MM.1S (cell line): ENCODE data around the gene DSCAM.

ENCODE experiments used
- DNase-seq: peaks from one replicate; pipeline ENCODE4 v3.0.0-alpha.2; 2015
- H2AFZ ChIP-seq: fragments of 300-600 bp; sonication (generic); 2 replicates; pipeline ENCODE4 v1.6.0; 2016; ENCODE audit warnings: antibody characterized with exemption, low read length
- H3F3A ChIP-seq: fragments of 300-600 bp; sonication (generic); 2 replicates; pipeline ENCODE4 v1.6.1; 2016; ENCODE audit warnings: mild to moderate bottlenecking, antibody characterized with exemption, low read length, moderate library complexity, mixed read lengths; ENCODE audit not compliant: insufficient read depth
- H3K27ac ChIP-seq: fragments of 300-600 bp; sonication (generic); 2 replicates; pipeline ENCODE4 v1.5.1; 2016; ENCODE audit warnings: mild to moderate bottlenecking, low read length
- H3K27me3 ChIP-seq: fragments of 300-600 bp; sonication (generic); replicated peaks from 2 replicates; pipeline ENCODE4 v1.6.0; 2016; ENCODE audit warnings: low read length; ENCODE audit not compliant: insufficient read depth
- H3K36me3 ChIP-seq: fragments of 300-600 bp; sonication (generic); replicated peaks from 2 replicates; pipeline ENCODE4 v1.6.1; 2016; ENCODE audit warnings: mild to moderate bottlenecking, low read length, mixed read lengths; ENCODE audit not compliant: insufficient read depth
- H3K4me1 ChIP-seq: fragments of 300-600 bp; sonication (generic); 2 replicates; pipeline ENCODE4 v1.6.1; 2016; ENCODE audit warnings: low read length, mixed read lengths
- H3K4me2 ChIP-seq: fragments of 300-600 bp; sonication (generic); 2 replicates; pipeline ENCODE4 v1.6.0; 2016; ENCODE audit warnings: low read depth, low read length
- H3K4me3 ChIP-seq: fragments of 300-600 bp; sonication (generic); 2 replicates; pipeline ENCODE4 v1.5.1; 2016; ENCODE audit warnings: low read length, mixed read lengths
- H3K79me2 ChIP-seq: fragments of 300-600 bp; sonication (generic); 2 replicates; pipeline ENCODE4 v1.6.1; 2016; ENCODE audit warnings: mixed run types, low read length, mixed read lengths
- H3K9ac ChIP-seq: fragments of 300-600 bp; sonication (generic); 2 replicates; pipeline ENCODE4 v1.6.1; 2016; ENCODE audit warnings: low read length, mixed read lengths
- H3K9me2 ChIP-seq: fragments of 300-600 bp; sonication (generic); replicated peaks from 2 replicates; pipeline ENCODE4 v1.6.1; 2016; ENCODE audit warnings: mild to moderate bottlenecking, low read length, mixed read lengths; ENCODE audit not compliant: insufficient read depth
- H3K9me3 ChIP-seq: fragments of 300-600 bp; sonication (generic); replicated peaks from 2 replicates; pipeline ENCODE4 v1.6.1; 2016; ENCODE audit warnings: mild to moderate bottlenecking, low read length, mixed read lengths; ENCODE audit not compliant: insufficient read depth
- H4K20me1 ChIP-seq: fragments of 300-600 bp; sonication (generic); 2 replicates; pipeline ENCODE4 v1.6.1; 2016; ENCODE audit warnings: mild to moderate bottlenecking, low read length, moderate library complexity, mixed read lengths; ENCODE audit not compliant: insufficient read depth
- CTCF ChIP-seq: fragments of 300-600 bp; sonication (generic); IDR thresholded peaks from 2 replicates; pipeline ENCODE4 v1.5.1; 2016; ENCODE audit warnings: antibody characterized with exemption, low read length, mixed read lengths
- EZH2 ChIP-seq: fragments of 300-600 bp; sonication (generic); optimal IDR thresholded peaks from 2 replicates; pipeline ENCODE3; 2017; ENCODE audit warnings: low read depth, mild to moderate bottlenecking, antibody characterized with exemption, low read length, mixed read lengths
- EZH2phosphoT487 ChIP-seq: fragments of 300-600 bp; sonication (generic); IDR thresholded peaks from 2 replicates; pipeline ENCODE4 v1.6.1; 2018; ENCODE audit warnings: antibody characterized with exemption, low read length

Gene DSCAM

GRCh38 chr21:40830836-40831235, 16.1 kb downstream of the DSCAM start:
- H4K20me1 ChIP-seq = no peaks in the 10 kb centered on the region
- no peaks in the 10 kb centered on the region; the same call in 1 of the 2 replicates for H3F3A ChIP-seq
- no peaks in the 10 kb centered on the region for H3K36me3 ChIP-seq
- DNase-seq = no peak
- H3K27ac ChIP-seq = no peak overlapping the region
- H2AFZ ChIP-seq = no peak overlapping the region
- H3K9me2 ChIP-seq = no peaks in the 10 kb centered on the region
- no peaks in the 10 kb centered on the region for H3K79me2 ChIP-seq
- H3K4me2 ChIP-seq = no peak overlapping the region
- TF ChIP-seq EZH2phosphoT487 = no peak
- TF ChIP-seq CTCF = no peak
- TF ChIP-seq EZH2 = no peak
- H3K4me3 ChIP-seq = no peak overlapping the region
- H3K9me3 ChIP-seq = no peaks in the 10 kb centered on the region
- H3K27me3 ChIP-seq = no peaks in the 10 kb centered on the region
- H3K9ac ChIP-seq = no peak overlapping the region
- peaks cover 10% of the 10 kb centered on the region for H3K4me1 ChIP-seq

- Histone ChIP-seq H3K9me2 (no peaks in the 10 kb centered on the region), H3K4me1 (peaks cover 4% of the 10 kb centered on the region), H3K27me3 (no peaks in the 10 kb centered on the region), H3K27ac (no peak overlapping the region), H4K20me1 (no peaks in the 10 kb centered on the region), H3K4me3 (no peak overlapping the region), H3K36me3 (no peaks in the 10 kb centered on the region), H3K9ac (no peak overlapping the region), H3K4me2 (no peak overlapping the region), H3K79me2 (no peaks in the 10 kb centered on the region), H3K9me3 (no peaks in the 10 kb centered on the region), H2AFZ (no peak overlapping the region), H3F3A (no peaks in the 10 kb centered on the region)
- DNase-seq = no peak
- TF ChIP-seq EZH2 = no peak
- TF ChIP-seq CTCF = no peak
- TF ChIP-seq EZH2phosphoT487 = no peak
These were observed 17.2 kb downstream of the DSCAM start for GRCh38 chr21:40829791-40830190.

GRCh38 chr21:40829308-40829707, 17.6 kb downstream of the DSCAM start:
- Histone ChIP-seq H3K9me3 (no peaks in the 10 kb centered on the region), H3K79me2 (no peaks in the 10 kb centered on the region), H3K9ac (no peak overlapping the region), H3F3A (no peaks in the 10 kb centered on the region), H3K9me2 (no peaks in the 10 kb centered on the region), H3K4me2 (no peak overlapping the region), H3K36me3 (no peaks in the 10 kb centered on the region), H3K27ac (no peak overlapping the region), H3K4me3 (no peak overlapping the region), H2AFZ (no peak overlapping the region), H3K27me3 (no peaks in the 10 kb centered on the region), H3K4me1 (no peaks in the 10 kb centered on the region), H4K20me1 (no peaks in the 10 kb centered on the region)
- no peak for DNase-seq
- TF ChIP-seq EZH2 (no peak), EZH2phosphoT487 (no peak), CTCF (no peak)
